CD4-positive, alpha-beta T cell treated with Interleukin-6 at 100 ng/mL for 8 hours (primary cell): ENCODE data around the gene EXOC6.

ENCODE experiments used
- DNase-seq: peaks from one replicate; pipeline ENCODE4 v3.0.0-alpha.2; 2020; ENCODE audit warnings: mixed read lengths, low spot score

The EXOC6 gene

DNA sequence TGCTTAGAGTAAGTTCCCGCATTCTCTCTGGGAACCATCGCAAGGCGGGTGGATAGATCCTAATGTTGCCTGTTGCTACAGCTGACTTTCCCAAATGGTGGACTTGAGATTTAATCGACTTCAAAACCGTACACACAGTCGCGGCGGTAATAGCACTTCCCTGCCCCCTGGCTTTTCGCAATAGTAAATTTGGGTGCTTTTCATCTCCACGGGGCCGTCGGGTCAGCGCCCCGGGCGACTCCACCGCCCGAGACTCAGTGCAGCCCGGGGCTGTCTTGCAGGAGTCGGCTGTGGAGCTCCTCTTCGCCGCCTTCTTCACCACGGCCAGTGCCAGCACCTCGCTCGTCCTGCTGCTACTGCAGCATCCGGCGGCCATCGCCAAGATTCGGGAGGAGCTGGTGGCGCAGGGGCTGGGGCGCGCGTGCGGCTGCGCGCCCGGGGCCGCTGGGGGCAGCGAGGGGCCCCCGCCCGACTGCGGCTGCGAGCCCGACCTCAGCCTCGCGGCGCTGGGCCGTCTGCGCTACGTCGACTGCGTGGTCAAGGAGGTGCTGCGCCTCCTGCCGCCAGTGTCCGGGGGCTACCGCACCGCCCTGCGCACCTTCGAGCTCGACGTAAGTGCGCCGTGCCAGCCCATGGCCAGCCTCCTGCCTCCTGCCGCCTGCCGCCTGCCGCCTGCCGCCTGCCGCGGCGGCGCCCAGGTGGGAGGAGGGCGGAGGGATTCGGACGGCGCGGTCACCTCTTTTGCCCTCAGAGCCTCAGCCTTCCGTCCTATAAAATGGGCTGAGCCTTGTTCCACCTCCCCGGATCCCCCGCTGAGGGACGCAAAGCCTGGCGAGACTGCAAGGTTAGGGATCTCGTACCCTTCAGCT lies 217.6 kb downstream of the EXOC6 start:
- no peak for DNase-seq

DNA sequence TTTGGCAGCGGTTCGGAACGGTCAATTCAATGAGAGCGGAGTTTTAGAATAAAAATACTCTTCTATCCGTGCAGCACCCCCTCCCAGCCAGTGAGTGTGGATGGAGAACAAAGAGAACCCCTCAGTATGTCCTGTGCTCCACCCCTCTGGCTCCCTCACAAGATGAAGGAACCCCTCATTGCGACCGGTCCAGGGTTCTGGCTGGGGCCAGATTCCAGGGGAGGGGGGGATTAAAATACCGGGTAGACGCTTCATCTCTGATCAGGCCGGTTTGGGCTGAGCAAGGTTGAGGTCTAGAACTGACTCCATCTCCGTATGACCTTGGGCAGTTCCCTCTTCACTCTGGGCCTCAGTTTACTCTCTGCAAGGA lies 218.2 kb downstream of the EXOC6 start:
- DNase-seq: no peak

DNA sequence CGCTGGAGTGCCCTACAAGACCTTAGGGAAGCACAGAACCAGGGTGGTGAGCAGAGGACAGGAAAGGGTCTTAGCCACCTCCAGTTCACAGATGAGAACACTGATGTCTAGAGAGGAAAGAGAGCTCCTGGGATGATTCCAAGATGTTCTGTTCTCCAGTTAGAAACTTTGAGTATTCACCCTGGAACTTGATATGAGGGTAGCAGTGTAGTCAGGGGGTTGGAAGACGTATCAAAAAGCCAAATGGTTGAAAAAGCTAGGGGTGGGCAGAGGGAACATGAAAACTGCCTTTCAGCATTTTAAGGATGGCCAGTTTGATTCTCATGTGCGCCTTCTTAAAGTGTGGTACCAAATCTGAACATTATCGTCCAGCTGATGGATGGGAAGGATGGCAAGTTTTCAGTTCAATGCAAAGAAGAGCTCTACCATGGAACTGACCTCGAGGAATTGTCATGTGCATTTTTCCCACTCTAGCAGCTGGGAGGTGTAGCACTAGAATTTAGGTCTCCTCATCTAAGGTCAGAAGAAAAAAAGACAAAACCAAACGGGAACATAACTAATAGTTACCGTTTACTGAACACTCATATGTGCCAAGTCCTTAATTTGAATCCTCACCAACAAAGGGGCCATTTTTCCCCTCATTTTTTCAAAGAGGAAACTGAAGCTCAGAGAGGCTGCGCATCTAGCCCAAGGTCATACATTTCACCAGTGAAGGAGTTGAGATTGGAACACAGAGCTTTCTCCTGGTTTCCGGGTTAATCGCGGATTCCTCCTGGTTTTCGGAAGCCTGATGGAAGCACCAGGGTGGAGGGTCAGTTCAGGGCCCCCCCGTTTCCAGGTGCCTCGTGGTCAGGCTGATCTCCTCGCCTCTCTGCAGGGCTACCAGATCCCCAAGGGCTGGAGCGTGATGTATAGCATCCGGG lies 219.4 kb downstream of the EXOC6 start:
- DNase-seq: no peak

DNA sequence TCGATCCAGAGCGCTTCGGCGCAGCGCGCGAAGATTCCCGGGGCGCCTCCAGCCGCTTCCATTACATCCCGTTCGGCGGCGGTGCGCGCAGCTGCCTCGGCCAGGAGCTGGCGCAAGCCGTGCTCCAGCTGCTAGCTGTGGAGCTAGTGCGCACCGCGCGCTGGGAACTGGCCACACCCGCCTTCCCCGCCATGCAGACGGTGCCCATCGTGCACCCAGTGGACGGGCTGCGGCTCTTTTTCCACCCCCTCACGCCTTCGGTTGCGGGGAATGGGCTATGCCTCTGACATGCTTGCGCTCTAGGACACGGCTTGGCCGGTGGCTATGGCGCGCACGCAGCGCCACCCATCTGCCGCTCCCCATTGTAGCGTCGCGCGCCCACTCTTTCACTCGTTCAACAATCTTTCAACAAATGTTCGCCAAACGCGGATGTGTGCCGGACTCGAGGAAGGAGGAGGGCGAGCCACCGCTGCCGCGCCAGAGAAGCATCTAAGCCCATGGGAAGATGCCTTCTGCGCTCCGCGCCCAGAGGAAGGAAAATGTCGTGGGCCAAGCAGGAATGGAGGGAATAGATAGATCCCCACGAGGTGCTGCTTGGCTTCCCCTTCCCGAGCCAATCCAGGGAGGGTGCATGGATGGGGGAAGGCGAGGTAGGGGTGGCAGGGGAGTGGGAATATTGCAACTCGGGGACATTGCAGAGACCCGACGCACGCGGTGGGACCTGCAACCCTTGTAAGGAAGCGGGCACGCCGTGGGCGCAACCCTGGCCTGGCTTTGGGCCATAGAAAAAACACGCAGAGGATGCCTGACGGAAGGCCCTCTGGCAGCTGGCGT lies 220.3 kb downstream of the EXOC6 start:
- no peak for DNase-seq

- no peak for DNase-seq
These were observed 220.9 kb downstream of the EXOC6 start for GRCh38 chr10:93069245-93069561.

- DNase-seq: no peak
These were observed 222.3 kb downstream of the EXOC6 start for GRCh38 chr10:93070378-93071176.

GRCh38 chr10:93071177-93071472 lies 222.8 kb downstream of the EXOC6 start:
- DNase-seq: no peak

DNA sequence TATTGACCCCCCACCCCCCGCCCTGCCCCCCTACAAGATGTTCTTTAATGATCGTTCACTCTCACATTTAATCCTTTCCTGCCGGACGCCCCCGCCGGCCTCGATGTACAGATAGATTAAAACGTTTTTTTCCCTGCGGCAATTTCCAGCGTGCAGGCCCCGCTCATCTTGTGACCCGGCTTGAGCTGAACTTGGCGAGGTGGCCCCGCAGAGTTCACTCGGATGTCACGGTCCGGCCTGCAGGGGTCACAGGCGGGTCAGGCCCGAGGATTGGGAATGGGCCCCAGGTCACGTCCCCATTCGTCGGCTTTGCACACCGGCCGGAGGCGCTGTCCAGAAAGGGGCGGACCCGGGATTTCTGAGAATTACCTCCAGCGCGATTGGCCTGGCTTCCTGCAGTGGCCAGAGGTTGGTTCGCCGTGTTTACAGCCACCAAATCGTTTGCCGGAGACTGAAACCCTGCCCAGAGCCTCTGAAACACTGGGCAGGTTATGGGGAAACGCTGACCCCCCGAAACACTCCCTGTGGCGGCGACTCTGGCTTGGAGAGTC lies 223.4 kb downstream of the EXOC6 start:
- DNase-seq: no peak

DNA sequence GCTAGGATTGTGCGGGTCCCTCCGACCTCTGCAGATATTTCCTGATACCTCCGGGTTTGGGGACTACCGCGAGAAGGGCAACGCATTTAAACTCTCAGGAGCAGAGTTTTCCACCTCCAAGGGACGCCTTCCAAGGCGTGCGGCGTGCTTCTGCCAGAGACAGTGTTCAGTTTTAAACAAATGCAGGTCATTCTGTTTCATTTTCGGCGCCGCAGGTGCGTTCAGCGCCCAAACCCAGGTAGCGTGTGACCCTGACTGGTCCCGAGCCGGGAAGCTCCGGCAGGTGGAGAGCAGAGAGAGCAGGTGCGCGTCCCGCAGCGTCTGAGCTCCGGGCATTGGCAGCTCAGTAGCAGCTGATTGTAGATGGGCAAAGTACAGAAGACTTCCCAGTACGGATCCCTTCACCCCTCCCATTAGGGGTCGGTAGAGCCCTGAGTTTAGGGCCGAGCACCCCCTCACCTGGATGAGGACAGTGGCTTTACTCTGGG lies 223.9 kb downstream of the EXOC6 start:
- DNase-seq: no peak

- DNase-seq: no peak
These were observed 224.6 kb downstream of the EXOC6 start for GRCh38 chr10:93072713-93073538.

DNA sequence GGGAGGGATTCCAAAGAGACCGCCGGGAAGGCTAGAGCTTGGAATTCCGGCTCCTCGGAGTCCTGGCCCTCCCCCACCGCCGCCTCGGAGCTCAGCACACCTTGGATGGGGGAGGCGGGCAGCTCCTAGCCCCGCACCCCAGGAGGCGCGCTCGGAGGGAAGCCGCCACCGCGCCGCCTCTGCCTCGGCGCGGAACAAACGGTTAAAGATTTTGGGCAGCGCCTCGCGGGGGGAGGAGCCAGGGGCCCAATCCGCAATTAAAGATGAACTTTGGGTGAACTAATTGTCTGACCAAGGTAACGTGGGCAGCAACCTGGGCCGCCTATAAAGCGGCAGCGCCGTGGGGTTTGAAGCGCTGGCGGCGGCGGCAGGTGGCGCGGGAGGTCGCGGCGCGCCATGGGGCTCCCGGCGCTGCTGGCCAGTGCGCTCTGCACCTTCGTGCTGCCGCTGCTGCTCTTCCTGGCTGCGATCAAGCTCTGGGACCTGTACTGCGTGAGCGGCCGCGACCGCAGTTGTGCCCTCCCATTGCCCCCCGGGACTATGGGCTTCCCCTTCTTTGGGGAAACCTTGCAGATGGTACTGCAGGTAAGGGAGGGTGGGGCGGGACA lies 225.3 kb downstream of the EXOC6 start, which contains the start of gene CYP26A1:
Gene CYP26A1, plus strand, starts transcription at position 355 of the 608 bp plus-strand sequence. Its CDS starts 42 bp downstream, at position 397.
- no peak for DNase-seq

- no peak for DNase-seq
These were observed 225.9 kb downstream of the EXOC6 start for GRCh38 chr10:93074147-93074596.

- DNase-seq: no peak
These were observed 226.5 kb downstream of the EXOC6 start for GRCh38 chr10:93074597-93075368.

- no peak for DNase-seq
These were observed 227.3 kb downstream of the EXOC6 start for GRCh38 chr10:93075369-93076221.

DNA sequence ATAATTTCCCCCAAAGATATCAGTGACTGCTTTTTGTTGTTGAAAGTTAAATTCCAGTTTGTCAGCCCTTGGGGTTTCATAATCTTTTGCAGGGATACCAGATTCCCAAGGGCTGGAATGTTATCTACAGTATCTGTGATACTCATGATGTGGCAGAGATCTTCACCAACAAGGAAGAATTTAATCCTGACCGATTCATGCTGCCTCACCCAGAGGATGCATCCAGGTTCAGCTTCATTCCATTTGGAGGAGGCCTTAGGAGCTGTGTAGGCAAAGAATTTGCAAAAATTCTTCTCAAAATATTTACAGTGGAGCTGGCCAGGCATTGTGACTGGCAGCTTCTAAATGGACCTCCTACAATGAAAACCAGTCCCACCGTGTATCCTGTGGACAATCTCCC lies 228.6 kb downstream of the EXOC6 start:
- DNase-seq: no peak

DNA sequence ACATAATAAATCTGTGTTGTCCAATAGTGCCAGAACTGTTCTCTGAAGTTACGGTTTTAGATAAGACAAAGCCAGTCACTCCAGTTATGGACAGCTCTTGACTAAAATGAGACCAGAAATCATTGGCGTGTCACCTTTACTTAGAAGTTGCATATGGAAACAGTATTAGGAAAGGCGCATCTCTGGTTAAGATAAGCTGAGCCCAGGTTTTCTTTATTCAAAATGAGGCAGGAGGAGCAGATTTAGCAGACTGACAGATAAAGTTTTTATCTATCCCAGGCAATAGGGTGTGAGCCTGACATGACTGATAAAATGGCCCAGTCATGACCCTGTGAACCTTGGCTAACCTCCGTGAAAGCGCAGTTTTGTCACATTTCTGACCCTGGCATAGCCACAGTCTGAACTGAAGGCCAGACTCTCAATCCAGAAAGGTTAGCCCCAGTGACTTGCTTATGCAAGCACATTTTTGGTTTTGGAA lies 229.6 kb downstream of the EXOC6 start:
- no peak for DNase-seq

- DNase-seq: no peak
These were observed 231.5 kb downstream of the EXOC6 start for GRCh38 chr10:93079663-93080349.
